ENCODE measurements around the gene GGA2.

DNA sequence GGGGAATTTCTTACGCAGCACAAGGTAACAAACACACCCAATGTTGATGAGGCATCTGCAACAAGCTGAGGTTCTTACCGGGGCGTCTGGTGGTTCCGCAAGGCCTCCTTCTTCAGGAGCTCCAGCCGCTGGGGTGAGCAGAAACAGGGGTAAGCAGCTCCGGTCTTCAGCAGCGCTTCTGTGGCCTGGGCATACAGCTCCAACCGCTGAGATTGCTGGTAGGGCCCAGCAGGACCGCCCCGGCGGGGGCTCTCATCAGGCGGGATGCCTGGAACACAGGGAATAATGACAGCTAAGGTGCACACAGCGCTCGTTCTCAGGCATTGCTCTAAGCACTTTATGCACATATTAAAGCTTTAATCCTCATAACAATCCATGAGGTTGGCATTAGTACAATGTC, 34.1 kb upstream of the GGA2 start:
- TF ChIP-seq, protein P1, sequence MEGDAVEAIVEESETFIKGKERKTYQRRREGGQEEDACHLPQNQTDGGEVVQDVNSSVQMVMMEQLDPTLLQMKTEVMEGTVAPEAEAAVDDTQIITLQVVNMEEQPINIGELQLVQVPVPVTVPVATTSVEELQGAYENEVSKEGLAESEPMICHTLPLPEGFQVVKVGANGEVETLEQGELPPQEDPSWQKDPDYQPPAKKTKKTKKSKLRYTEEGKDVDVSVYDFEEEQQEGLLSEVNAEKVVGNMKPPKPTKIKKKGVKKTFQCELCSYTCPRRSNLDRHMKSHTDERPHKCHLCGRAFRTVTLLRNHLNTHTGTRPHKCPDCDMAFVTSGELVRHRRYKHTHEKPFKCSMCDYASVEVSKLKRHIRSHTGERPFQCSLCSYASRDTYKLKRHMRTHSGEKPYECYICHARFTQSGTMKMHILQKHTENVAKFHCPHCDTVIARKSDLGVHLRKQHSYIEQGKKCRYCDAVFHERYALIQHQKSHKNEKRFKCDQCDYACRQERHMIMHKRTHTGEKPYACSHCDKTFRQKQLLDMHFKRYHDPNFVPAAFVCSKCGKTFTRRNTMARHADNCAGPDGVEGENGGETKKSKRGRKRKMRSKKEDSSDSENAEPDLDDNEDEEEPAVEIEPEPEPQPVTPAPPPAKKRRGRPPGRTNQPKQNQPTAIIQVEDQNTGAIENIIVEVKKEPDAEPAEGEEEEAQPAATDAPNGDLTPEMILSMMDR (conservative IDR thresholded peaks at IDR 0.05; ENCODE audit: low read depth, low read length) = no peak
- no peak for TF ChIP-seq EZH2 (IDR thresholded peaks at IDR 0.05; ENCODE audit: borderline replicate concordance, low read depth, low read length, poor library complexity, severe bottlenecking)

Data from A673 (cell line).